Pancreas (tissue), 10 donors: ENCODE results near the gene C21orf58. TPM values are rescaled to one million over a fixed set of nuclear protein-coding genes. Genes with fewer than 3 reads are reported as not detected.

Source experiments
- ATAC-seq, 4 donors: fragments of 200-7000 bp; cut with Tn5 transposase; one replicate each; pipeline versions ENCODE4 v1.8.0 to v1.9.1; 2020; ENCODE audit warnings: mild to moderate bottlenecking in 4 of 4, moderate library complexity in 4 of 4
- DNase-seq, 6 donors: peaks; one replicate each; pipeline ENCODE4 v3.0.0-alpha.2; 2020
- FAIRE-seq: peaks from 2 replicates; lab custom pipeline; 2012; peaks lifted over from hg19 to GRCh38; lab: Jason Lieb, UNC
- H3K27ac ChIP-seq, 4 donors: fragments of 200-600 bp; sonication (generic); 1 replicate in 3 of 4; 2 replicates in 1 of 4; pipeline versions ENCODE4 v1.5.0 to v1.8.0; 2020
- H3K27me3 ChIP-seq, 4 donors: fragments of 200-600 bp; one replicate each; pipeline ENCODE4 v1.8.0; 2021
- H3K36me3 ChIP-seq, 3 donors: fragments of 200-600 bp; sonication (generic) in 1 of 3; one replicate each; pipeline versions ENCODE4 v1.5.0 to v1.8.0; 2020 to 2021
- H3K4me1 ChIP-seq, 3 donors: fragments of 200-600 bp; one replicate each; pipeline ENCODE4 v1.8.0; 2021
- H3K4me3 ChIP-seq, 4 donors: fragments of 200-600 bp; sonication (generic) in 2 of 4; one replicate each; pipeline versions ENCODE4 v1.5.0 to v1.8.0; 2020 to 2021
- H3K9me3 ChIP-seq, 4 donors: fragments of 200-600 bp; one replicate each; pipeline ENCODE4 v1.8.0; 2021
- WGBS, 2 donors: extraction: QIAGEN DNeasy Blood & Tissue Kit; methylation state at CpG; one replicate each; pipeline ENCODE4 v1.1.7; 2013; 5-methylcytosine and 5-hydroxymethylcytosine counted together
- intact Hi-C, 3 donors: fragments of 100-400 bp; cut with DNase I; formaldehyde crosslinking; loops; one replicate each; pipeline versions ENCODE4 v1.11.1 to v1.14.2; 2022
- polyA plus RNA-seq, 2 donors: library from polyadenylated mRNA; stranded (reverse); fragments of 200-250 nt; gene quantifications; one replicate each; pipeline ENCODE4 v1.2.3, GENCODE V29; 2013
- total RNA-seq, 6 donors: library from RNA; stranded (reverse); fragmentation: NEBNext Ultra II Directional in 4 of 6; extraction: Animal tissue kit (Norgen Biotek cat#: 25700) in 4 of 6; gene quantifications; one replicate each; pipeline versions ENCODE4 v1.2.1 to v1.2.4, GENCODE V29; 2021 to 2023
- TF ChIP-seq, protein P1 (sequence below), 4 donors: fragments of 200-600 bp; sonication (generic) in 3 of 4; IDR thresholded peaks; one replicate each; pipeline versions ENCODE4 v1.5.0 to v1.8.0; 2021; ENCODE audit warnings: antibody characterized with exemption in 4 of 4
- donor health status: healthy with polysubstance abuse.
- donor health status: DM: no; HTN: no; CAD: no; lungs with moderate emphysema.
- donor health status: DM: no; HTN: no; CAD: no.
- donor health status: control.
- donor health status: control.
- donor health status: Bipolar disorder and iron deficiency.
- donor health status: DM: yes; HTN: yes; CAD: no.
- donor health status: DM: no; HTN: no; CAD: no.
- donor health status: DM: no; HTN: no; CAD: no.
- donor health status: DM: yes; HTN: yes; CAD: no.

Gene C21orf58
- total and polyA plus RNA-seq, 8 donors: 0.88 to 13.1 (median 2.7) TPM

DNA sequence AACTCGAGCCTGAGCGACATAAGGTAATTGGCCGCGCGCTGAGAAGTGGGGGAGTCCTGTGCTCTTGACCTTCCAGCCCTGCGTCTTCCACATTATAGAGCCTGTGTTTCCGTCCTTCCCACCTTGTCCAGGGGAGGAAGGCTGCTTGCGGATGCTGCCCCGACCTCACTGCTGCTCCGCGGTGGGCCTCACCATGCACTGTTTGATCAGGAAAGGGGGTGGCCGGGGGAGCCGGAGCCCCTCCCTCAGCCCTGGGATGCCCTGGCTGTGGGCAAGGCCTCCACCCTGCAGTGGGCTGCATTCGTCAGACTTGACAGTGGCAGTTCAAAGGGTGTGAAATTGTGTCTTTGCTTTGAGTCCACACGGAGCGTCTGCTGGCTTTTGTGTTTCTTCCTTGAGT is 30.4 kb upstream of the C21orf58 start:
- H3K27ac ChIP-seq: no peak overlapping the region
- ATAC-seq: no peak
- intact Hi-C loops: no loop called here
- WGBS, 2 donors: 88 to 94% methylated on average over 16 of the region's 16 CpGs
- no peak overlapping the region for H3K4me3 ChIP-seq
- no peak for DNase-seq
- H3K27me3 ChIP-seq: no peaks in the 10 kb centered on the region
- H3K36me3 ChIP-seq: peaks cover 3 to 39% (median 11%) of the 10 kb centered on the region in 3 donors
- TF ChIP-seq, protein P1, sequence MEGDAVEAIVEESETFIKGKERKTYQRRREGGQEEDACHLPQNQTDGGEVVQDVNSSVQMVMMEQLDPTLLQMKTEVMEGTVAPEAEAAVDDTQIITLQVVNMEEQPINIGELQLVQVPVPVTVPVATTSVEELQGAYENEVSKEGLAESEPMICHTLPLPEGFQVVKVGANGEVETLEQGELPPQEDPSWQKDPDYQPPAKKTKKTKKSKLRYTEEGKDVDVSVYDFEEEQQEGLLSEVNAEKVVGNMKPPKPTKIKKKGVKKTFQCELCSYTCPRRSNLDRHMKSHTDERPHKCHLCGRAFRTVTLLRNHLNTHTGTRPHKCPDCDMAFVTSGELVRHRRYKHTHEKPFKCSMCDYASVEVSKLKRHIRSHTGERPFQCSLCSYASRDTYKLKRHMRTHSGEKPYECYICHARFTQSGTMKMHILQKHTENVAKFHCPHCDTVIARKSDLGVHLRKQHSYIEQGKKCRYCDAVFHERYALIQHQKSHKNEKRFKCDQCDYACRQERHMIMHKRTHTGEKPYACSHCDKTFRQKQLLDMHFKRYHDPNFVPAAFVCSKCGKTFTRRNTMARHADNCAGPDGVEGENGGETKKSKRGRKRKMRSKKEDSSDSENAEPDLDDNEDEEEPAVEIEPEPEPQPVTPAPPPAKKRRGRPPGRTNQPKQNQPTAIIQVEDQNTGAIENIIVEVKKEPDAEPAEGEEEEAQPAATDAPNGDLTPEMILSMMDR (IDR thresholded peaks at IDR 0.05): no peak
- H3K4me1 ChIP-seq: no peaks in the 10 kb centered on the region
- no peaks in the 10 kb centered on the region for H3K9me3 ChIP-seq
- FAIRE-seq: no peak

DNA sequence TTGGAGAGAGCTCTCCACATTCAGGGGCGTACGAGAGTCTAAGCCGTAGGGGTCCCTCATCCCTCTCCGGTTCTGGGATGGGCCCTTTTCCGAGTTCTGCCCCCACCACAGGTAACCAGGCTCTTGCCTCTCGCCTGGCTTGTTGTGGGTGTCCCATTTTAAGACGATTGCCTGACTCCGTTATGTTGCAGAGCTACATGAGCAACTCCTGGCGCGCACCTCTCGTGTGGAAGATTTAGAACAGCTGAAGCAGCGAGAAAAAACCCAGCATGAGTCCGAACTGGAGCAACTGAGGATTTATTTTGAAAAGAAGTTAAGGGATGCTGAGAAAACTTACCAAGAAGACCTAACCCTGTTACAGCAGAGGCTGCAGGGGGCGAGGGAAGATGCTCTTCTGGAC is 29.2 kb upstream of the C21orf58 start:
- FAIRE-seq: no peak
- Histone ChIP-seq H3K27me3 (no peaks in the 10 kb centered on the region), H3K9me3 (no peaks in the 10 kb centered on the region), H3K27ac (no peak overlapping the region), H3K4me1 (no peaks in the 10 kb centered on the region), H3K36me3 (peaks cover 3 to 42% (median 11%) of the 10 kb centered on the region in 3 donors), H3K4me3 (no peak overlapping the region)
- no peak for DNase-seq
- TF ChIP-seq, protein P1 (IDR thresholded peaks at IDR 0.05): no peak
- 87 to 93% methylated on average over 14 of the region's 14 CpGs for WGBS, 2 donors
- ATAC-seq: no peak
- intact Hi-C loops: no loop called here

GRCh38 chr21:46352164-46352515 is 28.5 kb upstream of the C21orf58 start:
- TF ChIP-seq, protein P1 (IDR thresholded peaks at IDR 0.05): no peak
- H3K4me3 ChIP-seq: no peak overlapping the region
- 87 to 88% methylated on average over 11 of the region's 11 CpGs for WGBS, 2 donors
- no peak for ATAC-seq
- no peak for FAIRE-seq
- no peaks in the 10 kb centered on the region for H3K4me1 ChIP-seq
- H3K9me3 ChIP-seq: no peaks in the 10 kb centered on the region
- DNase-seq: no peak
- H3K36me3 ChIP-seq: peaks cover 3 to 43% (median 11%) of the 10 kb centered on the region in 3 donors
- no peak overlapping the region for H3K27ac ChIP-seq
- intact Hi-C loops: no loop called here
- no peaks in the 10 kb centered on the region for H3K27me3 ChIP-seq

GRCh38 chr21:46351476-46352163 is 27.9 kb upstream of the C21orf58 start:
- no peak for FAIRE-seq
- peaks cover 3 to 46% (median 14%) of the 10 kb centered on the region in 3 donors for H3K36me3 ChIP-seq
- no peaks in the 10 kb centered on the region for H3K4me1 ChIP-seq
- DNase-seq: no peak
- WGBS, 2 donors: 91 to 96% methylated on average over 11 of the region's 11 CpGs
- TF ChIP-seq, protein P1 (IDR thresholded peaks at IDR 0.05): no peak
- no peak overlapping the region for H3K27ac ChIP-seq
- intact Hi-C loops: no loop called here
- no peak for ATAC-seq
- H3K4me3 ChIP-seq: no peak overlapping the region
- no peaks in the 10 kb centered on the region for H3K9me3 ChIP-seq
- no peaks in the 10 kb centered on the region for H3K27me3 ChIP-seq

DNA sequence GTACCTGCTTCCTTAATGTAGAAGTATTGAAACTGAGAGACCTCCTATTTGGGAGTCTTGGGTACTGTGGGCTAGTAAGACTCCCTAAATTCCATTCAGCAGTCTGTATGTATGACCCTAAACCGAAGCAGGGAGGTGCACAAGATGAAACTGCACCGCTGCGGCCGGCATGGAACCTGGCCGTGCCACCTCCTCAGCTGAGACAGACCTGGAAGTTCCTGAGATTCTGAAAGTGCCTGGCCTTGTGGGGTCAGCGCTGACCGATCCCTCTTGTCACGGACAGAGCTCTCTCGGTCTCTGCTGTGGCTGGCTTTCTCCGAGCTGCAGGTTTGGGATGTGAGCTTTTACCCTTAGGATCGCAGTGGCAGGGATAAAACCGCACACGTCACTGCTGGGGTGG is 27.3 kb upstream of the C21orf58 start:
- no peaks in the 10 kb centered on the region for H3K4me1 ChIP-seq
- TF ChIP-seq, protein P1 (IDR thresholded peaks at IDR 0.05): no peak
- H3K36me3 ChIP-seq: peaks cover 3 to 45% (median 18%) of the 10 kb centered on the region in 3 donors
- no peak overlapping the region for H3K27ac ChIP-seq
- H3K4me3 ChIP-seq: no peak overlapping the region
- H3K27me3 ChIP-seq: no peaks in the 10 kb centered on the region
- DNase-seq (no peak), FAIRE-seq (no peak), ATAC-seq (no peak)
- H3K9me3 ChIP-seq: no peaks in the 10 kb centered on the region
- WGBS, 2 donors: 92 to 96% methylated on average over 13 of the region's 13 CpGs
- intact Hi-C loops: no loop called here
